ENCODE results near the gene UQCC3.

Gene UQCC3

DNA sequence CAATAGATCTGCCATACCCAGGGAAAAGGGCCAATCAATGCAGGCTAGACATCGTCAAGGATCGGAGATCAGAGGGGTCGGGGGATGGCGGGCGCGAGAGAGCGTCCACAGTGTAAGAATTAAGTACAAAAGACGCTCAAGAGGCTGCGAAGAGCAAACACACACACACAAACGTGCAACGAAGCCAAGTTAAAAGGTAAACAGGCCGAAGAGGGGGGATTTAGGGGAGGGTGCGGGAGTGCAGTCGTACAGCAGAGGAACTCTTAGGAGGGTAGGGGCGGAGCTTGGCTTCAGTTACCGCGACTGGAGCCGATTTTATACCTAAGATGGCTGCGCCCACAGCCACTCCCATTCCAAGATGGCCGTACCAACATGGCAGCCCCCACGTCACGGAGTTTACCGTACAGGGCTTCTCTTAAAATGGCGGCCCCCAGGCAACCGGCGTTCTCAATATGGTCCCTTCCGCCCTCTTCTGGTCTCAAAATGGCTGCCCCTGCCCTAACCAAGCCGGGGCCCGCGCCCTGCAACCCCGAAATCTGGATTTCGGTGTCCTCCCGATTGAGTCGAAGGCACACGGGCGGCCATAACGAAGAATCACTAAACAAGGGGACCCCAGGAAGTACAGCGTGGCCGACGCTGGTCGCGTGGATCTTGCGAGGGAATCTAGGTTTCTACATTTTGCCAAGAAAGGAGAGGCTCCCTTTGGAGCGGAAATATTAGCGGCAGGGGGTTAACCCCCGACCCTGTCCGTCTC lies 38.0 kb downstream of the UQCC3 start:
- TF ChIP-seq, protein P1, sequence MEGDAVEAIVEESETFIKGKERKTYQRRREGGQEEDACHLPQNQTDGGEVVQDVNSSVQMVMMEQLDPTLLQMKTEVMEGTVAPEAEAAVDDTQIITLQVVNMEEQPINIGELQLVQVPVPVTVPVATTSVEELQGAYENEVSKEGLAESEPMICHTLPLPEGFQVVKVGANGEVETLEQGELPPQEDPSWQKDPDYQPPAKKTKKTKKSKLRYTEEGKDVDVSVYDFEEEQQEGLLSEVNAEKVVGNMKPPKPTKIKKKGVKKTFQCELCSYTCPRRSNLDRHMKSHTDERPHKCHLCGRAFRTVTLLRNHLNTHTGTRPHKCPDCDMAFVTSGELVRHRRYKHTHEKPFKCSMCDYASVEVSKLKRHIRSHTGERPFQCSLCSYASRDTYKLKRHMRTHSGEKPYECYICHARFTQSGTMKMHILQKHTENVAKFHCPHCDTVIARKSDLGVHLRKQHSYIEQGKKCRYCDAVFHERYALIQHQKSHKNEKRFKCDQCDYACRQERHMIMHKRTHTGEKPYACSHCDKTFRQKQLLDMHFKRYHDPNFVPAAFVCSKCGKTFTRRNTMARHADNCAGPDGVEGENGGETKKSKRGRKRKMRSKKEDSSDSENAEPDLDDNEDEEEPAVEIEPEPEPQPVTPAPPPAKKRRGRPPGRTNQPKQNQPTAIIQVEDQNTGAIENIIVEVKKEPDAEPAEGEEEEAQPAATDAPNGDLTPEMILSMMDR (IDR thresholded peaks at IDR 0.05; ENCODE audit: insufficient read depth, low read depth, low read length, missing control alignments) = no peak
- H3K4me3 ChIP-seq (ENCODE audit: low read depth, low read length) = peak overlapping the region; percentile 71
- peak; percentile 99 for DNase-seq (ENCODE audit: low read depth)

DNA sequence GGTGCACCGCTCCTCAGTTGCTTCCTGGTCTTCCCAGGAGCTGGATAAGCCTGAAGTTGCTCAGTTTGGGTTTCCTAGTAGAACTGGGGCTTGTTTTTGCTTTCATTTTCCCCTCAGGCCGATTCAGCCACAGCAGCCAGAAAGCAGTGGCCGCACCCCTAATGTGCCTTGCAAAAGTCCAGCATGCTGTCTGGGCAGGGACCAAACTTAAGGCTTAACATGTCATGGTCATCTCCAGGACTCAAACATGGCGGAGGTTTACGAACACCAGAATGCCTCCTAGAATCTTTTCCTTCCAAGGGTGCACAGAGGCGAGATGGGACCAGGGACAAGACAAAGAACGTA lies 38.5 kb downstream of the UQCC3 start:
- peak; percentile 68 for DNase-seq (ENCODE audit: low read depth)
- TF ChIP-seq, protein P1 (IDR thresholded peaks at IDR 0.05; ENCODE audit: insufficient read depth, low read depth, low read length, missing control alignments) = no peak
- H3K4me3 ChIP-seq (ENCODE audit: low read depth, low read length) = peak overlapping the region; percentile 71

DNA sequence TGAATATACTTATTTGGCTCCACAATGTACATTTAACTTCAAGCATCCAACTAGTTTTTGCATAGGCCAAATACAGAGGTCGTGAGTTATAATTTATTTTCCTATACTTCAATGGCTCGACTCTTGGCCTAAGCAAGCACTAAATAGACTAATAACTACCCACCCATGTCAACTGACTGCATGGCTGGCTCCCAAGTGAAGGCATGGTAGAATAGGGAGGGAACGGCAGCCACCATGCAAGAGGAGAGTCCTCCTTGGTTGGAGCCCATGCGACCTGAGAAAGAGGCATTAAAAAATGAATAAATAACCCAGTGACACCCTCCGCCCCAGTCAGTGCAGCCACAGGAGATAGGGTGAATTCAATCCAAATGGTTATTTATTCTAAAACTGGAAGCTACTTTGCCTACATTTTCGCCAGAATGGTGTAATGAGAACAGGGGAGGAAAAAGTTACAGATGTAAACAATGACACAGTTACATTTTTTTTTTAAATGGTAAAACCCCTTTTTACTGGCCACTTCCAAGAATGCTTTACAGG lies 40.9 kb downstream of the UQCC3 start:
- TF ChIP-seq, protein P1 (IDR thresholded peaks at IDR 0.05; ENCODE audit: insufficient read depth, low read depth, low read length, missing control alignments) = no peak
- no peak for DNase-seq (ENCODE audit: low read depth)
- H3K4me3 ChIP-seq (ENCODE audit: low read depth, low read length) = no peak overlapping the region

DNA sequence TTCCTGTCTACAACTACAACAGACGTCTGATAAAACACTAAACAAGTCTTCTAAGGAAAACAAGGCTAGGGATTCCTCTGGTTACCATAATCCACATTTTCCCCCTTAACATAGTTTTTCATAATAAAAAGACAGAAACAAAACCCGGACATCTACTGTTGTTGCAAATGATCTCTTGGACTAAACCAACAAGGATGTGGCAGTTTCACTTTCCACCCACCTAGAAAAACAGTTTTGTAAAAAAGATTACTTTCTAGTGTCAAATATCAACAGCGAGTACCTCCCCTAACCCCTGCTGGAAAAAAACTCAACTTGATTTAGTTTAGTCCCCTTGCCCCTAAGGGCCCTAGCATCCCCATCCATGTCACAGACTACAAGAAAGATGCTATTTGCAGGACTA lies 41.4 kb downstream of the UQCC3 start:
- TF ChIP-seq, protein P1 (IDR thresholded peaks at IDR 0.05; ENCODE audit: insufficient read depth, low read depth, low read length, missing control alignments) = no peak
- H3K4me3 ChIP-seq (ENCODE audit: low read depth, low read length) = no peak overlapping the region
- DNase-seq (ENCODE audit: low read depth) = no peak

DNA sequence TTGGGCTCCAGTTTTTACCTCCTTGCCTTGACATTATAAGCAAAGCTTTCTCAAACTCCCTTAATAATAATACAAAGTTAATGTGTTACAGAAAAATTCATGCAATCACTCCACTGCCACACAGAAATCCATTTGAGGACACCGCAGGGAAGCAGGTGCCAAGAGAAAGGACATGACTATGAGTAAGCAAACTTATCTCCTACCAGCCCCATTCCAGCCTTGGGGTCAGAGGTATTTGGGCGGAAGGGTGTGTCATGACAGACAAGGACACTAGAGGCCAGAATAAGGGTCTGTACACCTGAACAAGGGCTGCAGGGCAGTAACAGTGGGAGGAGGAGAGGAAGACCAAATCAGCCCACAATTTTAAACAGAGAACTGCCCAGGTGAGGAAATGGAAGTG lies 41.9 kb downstream of the UQCC3 start:
- no peak overlapping the region for H3K4me3 ChIP-seq (ENCODE audit: low read depth, low read length)
- DNase-seq (ENCODE audit: low read depth) = no peak
- TF ChIP-seq, protein P1 (IDR thresholded peaks at IDR 0.05; ENCODE audit: insufficient read depth, low read depth, low read length, missing control alignments) = no peak

DNA sequence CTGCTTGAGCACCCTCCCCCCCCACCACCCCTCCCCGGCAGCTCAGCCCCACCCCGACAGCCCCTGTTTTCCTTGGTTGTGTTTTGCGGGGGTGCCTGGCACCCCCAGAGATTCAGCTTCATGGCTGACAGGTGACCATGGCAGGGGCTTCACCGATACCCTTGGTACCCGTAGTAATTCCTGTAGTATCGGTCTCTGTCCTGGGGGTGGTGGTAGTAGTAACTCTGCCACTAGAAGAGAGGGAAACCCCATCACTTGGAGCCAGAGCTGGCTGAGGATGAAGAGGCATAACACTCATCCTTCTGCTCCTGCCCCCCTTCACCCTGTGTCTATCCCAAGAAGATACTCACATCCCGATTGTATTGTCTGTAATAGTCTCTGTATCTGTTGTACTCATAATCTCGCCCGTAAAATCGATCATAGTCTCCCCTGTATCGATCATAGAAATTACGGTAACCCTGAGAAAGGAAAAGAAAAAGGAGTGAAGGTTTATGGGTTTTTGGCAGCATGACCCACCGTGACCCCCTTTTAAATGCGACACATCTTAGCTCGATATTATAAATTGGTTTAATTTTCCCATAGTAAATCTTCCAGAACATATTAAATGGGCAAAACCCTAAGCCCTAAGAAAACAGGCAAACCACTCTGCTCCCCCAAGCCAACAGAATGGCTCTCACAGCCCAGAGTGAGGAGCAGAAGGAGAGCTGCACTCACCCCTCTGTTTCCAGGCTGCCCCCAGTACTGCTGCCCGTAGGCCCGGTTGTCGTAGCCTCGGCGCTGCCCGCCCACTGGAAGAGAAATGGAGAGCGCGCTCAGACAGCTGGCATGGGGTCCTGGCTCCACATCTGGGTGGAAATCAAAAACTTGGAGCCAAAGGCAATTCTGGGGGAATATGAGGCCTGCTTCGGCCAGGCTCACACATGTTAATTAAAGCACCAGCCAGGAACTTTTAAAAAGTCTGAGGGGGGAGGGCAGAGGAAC lies 44.0 kb downstream of the UQCC3 start:
- H3K4me3 ChIP-seq (ENCODE audit: low read depth, low read length) = no peak overlapping the region
- DNase-seq (ENCODE audit: low read depth) = no peak
- TF ChIP-seq, protein P1 (IDR thresholded peaks at IDR 0.05; ENCODE audit: insufficient read depth, low read depth, low read length, missing control alignments) = no peak

Data from GM12865 (cell line).